HCT116 (cell line): ENCODE data around the gene NHLRC4. TPM values are rescaled to one million over a fixed set of nuclear protein-coding genes. Genes with fewer than 3 reads are reported as not detected.
A peak's percentile ranks its signal among the peaks of the same experiment; 100 is the strongest.

Experiments
- ATAC-seq: fragments of 200-7000 bp; cut with Tn5 transposase; 2 replicates; pipeline ENCODE4 v1.9.1; 2020; ENCODE audit warnings: mild to moderate bottlenecking, moderate library complexity
- BruUV-seq: library from RNA; stranded (reverse); fragments of 400-500 nt; replicated peaks from 2 replicates; lab custom pipeline; 2021; lab: Mats Ljungman, UMichigan
- CTCF ChIA-PET: fragments of 300-600 bp; sonication (Branson Sonifier 250); formaldehyde crosslinking; loops from one replicate; lab custom pipeline; 2021; ENCODE audit warnings: antibody characterized with exemption; lab: Charles Lee
- POLR2A ChIA-PET: fragments of 300-600, 350-600 bp; sonication (Branson Sonifier 250); formaldehyde crosslinking; loops from one replicate; lab custom pipeline; 2021; ENCODE audit warnings: antibody characterized with exemption; lab: Charles Lee
- RAD21 ChIA-PET, 2 experiments: fragments of 300-600 bp; sonication (Branson Sonifier 250); formaldehyde crosslinking; loops; one replicate each; lab custom pipeline; 2023; ENCODE audit warnings: low total read pairs in 2 of 2; ENCODE audit not compliant: uncharacterized antibody in 2 of 2, unreplicated experiment in 2 of 2, low non-redundant PET in 1 of 2; lab: Charles Lee
- DNase-seq: peaks from one replicate; pipeline ENCODE4 v3.0.0-alpha.2; 2010; ENCODE audit warnings: low read depth, low spot score
- H2AFZ ChIP-seq: fragments of 200-600 bp; shearing (Covaris generic), sonication (generic); 2 replicates; pipeline ENCODE4 v1.6.1; 2017; ENCODE audit warnings: low read depth, mixed run types, mixed read lengths, antibody characterized with exemption, low read length; ENCODE audit not compliant: poor library complexity, severe bottlenecking
- H3K27ac ChIP-seq: 2 replicates; pipeline ENCODE4 v1.5.1; 2012; ENCODE audit warnings: low read depth, low read length
- H3K27me3 ChIP-seq: fragments of 200-600 bp; sonication (generic); 2 replicates; pipeline ENCODE4 v1.6.1; 2016; ENCODE audit warnings: mixed run types, low read length, mixed read lengths; ENCODE audit not compliant: insufficient read depth
- H3K36me3 ChIP-seq, 2 experiments: fragments of 200-500 bp in 1 of 2; fragments of 200-600 bp in 1 of 2; sonication (Bioruptor generic) in 1 of 2; sonication (generic) in 1 of 2; 2 replicates each; pipeline versions ENCODE4 v1.5.1 to v1.6.1; 2014 to 2016; ENCODE audit warnings: low read length in 2 of 2, inconsistent platforms in 1 of 2, mixed read lengths in 1 of 2, mixed run types in 1 of 2; ENCODE audit not compliant: insufficient read depth in 2 of 2, control insufficient read depth in 1 of 2
- H3K4me1 ChIP-seq, 2 experiments: fragments of 200-600 bp in 1 of 2; sonication (generic) in 1 of 2; 2 replicates each; pipeline versions ENCODE4 v1.5.1 to v1.6.1; 2012 to 2017; ENCODE audit warnings: low read length in 2 of 2, inconsistent platforms in 1 of 2, mild to moderate bottlenecking in 1 of 2, mixed read lengths in 1 of 2, mixed run types in 1 of 2, moderate library complexity in 1 of 2; ENCODE audit not compliant: insufficient read depth in 2 of 2, control insufficient read depth in 1 of 2
- H3K4me2 ChIP-seq: fragments of 200-600 bp; sonication (generic); 2 replicates; pipeline ENCODE4 v1.6.1; 2017; ENCODE audit warnings: mixed run types, low read length, mixed read lengths
- H3K4me3 ChIP-seq, 2 experiments: fragments of 200-600 bp in 1 of 2; sonication (generic) in 1 of 2; replicated peaks in 1 of 2; 2 replicates each; pipeline ENCODE4 v1.5.1; 2011 to 2016; ENCODE audit warnings: low read length in 2 of 2, control low read depth in 1 of 2, low read depth in 1 of 2, mild to moderate bottlenecking in 1 of 2, mixed read lengths in 1 of 2, mixed run types in 1 of 2
- H3K79me2 ChIP-seq: fragments of 200-600 bp; sonication (generic); 2 replicates; pipeline ENCODE4 v1.6.1; 2017; ENCODE audit warnings: mild to moderate bottlenecking, mixed run types, low read length, moderate library complexity, mixed read lengths; ENCODE audit not compliant: insufficient read depth
- H3K9ac ChIP-seq: fragments of 200-600 bp; sonication (generic); 2 replicates; pipeline ENCODE4 v1.6.1; 2016; ENCODE audit warnings: low read length, mixed read lengths
- H3K9me2 ChIP-seq: fragments of 200-600 bp; sonication (generic), shearing (Covaris generic); 2 replicates; pipeline ENCODE4 v1.6.1; 2017; ENCODE audit warnings: mixed run types, mild to moderate bottlenecking, moderate library complexity; ENCODE audit not compliant: insufficient read depth
- H3K9me3 ChIP-seq, 2 experiments: fragments of 200-500 bp in 1 of 2; fragments of 200-600 bp in 1 of 2; sonication (Bioruptor generic) in 1 of 2; sonication (generic) in 1 of 2; 2 replicates each; pipeline ENCODE4 v1.6.1; 2014 to 2017; ENCODE audit warnings: low read length in 2 of 2, mixed read lengths in 2 of 2, inconsistent platforms in 1 of 2, low read depth in 1 of 2, mild to moderate bottlenecking in 1 of 2, mixed run types in 1 of 2, moderate library complexity in 1 of 2; ENCODE audit not compliant: control insufficient read depth in 1 of 2, insufficient read depth in 1 of 2
- H4K20me1 ChIP-seq: fragments of 200-600 bp; sonication (generic), shearing (Covaris generic); 2 replicates; pipeline ENCODE4 v1.6.1; 2017; ENCODE audit warnings: mixed run types, mild to moderate bottlenecking, moderate library complexity; ENCODE audit not compliant: insufficient read depth
- CBX3 ChIP-seq: IDR thresholded peaks from 2 replicates; pipeline ENCODE4 v1.6.1; 2012; ENCODE audit warnings: low read depth
- CEBPB ChIP-seq: IDR thresholded peaks from 2 replicates; pipeline ENCODE4 v1.6.1; 2012; ENCODE audit warnings: low read depth
- ELF1 ChIP-seq: IDR thresholded peaks from 2 replicates; pipeline ENCODE4 v1.6.1; 2012; ENCODE audit warnings: low read depth, borderline replicate concordance
- EZH2 ChIP-seq: fragments of 200-600 bp; sonication (generic); IDR thresholded peaks from 2 replicates; pipeline ENCODE4 v1.6.1; 2017; ENCODE audit warnings: antibody characterized with exemption, mixed run types
- EZH2phosphoT487 ChIP-seq: fragments of 200-600 bp; IDR thresholded peaks from 2 replicates; pipeline ENCODE4 v1.6.1; 2018; ENCODE audit warnings: antibody characterized with exemption, borderline replicate concordance
- FOSL1 ChIP-seq: IDR thresholded peaks from 2 replicates; pipeline ENCODE4 v1.6.1; 2012; ENCODE audit warnings: low read depth
- POLR2A ChIP-seq: IDR thresholded peaks from 2 replicates; pipeline ENCODE4 v1.7.0; 2011; ENCODE audit warnings: borderline replicate concordance; ENCODE audit not compliant: insufficient read depth, insufficient read length; ENCODE audit errors: extremely low read depth
- RAD21 ChIP-seq: IDR thresholded peaks from 2 replicates; pipeline ENCODE4 v1.6.1; 2012; ENCODE audit warnings: low read depth, mild to moderate bottlenecking
- SP1 ChIP-seq: IDR thresholded peaks from 2 replicates; pipeline ENCODE4 v1.6.1; 2012; ENCODE audit warnings: low read depth
- TCF7L2 ChIP-seq: IDR thresholded peaks from 2 replicates; pipeline ENCODE4 v1.7.0; 2011; ENCODE audit warnings: borderline replicate concordance, inconsistent platforms; ENCODE audit not compliant: insufficient read depth, insufficient read length; ENCODE audit errors: extremely low read depth
- YY1 ChIP-seq: IDR thresholded peaks from 2 replicates; pipeline ENCODE4 v1.6.1; 2011; ENCODE audit warnings: low read length, low read depth, moderate library complexity, mild to moderate bottlenecking; ENCODE audit not compliant: insufficient replicate concordance; ENCODE audit errors: extremely low read depth
- ZNF274 ChIP-seq: fragments of 200-500 bp; sonication (Bioruptor generic); IDR thresholded peaks from 2 replicates; pipeline ENCODE4 v1.6.1; 2014; ENCODE audit warnings: mild to moderate bottlenecking, low read depth, low read length, inconsistent platforms
- intact Hi-C: fragments of 100-400 bp; cut with micrococcal nuclease; formaldehyde crosslinking; loops from 2 replicates; pipeline ENCODE4 v1.10.0; 2022
- total RNA-seq: library from RNA; stranded (reverse); gene quantifications from one replicate; pipeline ENCODE4 v1.2.1, GENCODE V29; 2021; ENCODE audit not compliant: unreplicated experiment
- TF ChIP-seq, protein P1 (sequence below): IDR thresholded peaks from 2 replicates; pipeline ENCODE4 v1.6.1; 2012
- TF ChIP-seq, protein P2 (sequence below): IDR thresholded peaks from 2 replicates; pipeline ENCODE4 v1.6.1; 2012; ENCODE audit warnings: low read depth

The NHLRC4 gene
- total RNA-seq, 1 experiment from 2014 or later: 0.22 TPM

GRCh38 chr16:534135-534534 is 32.7 kb upstream of the NHLRC4 start:
- ATAC-seq: no peak
- Histone ChIP-seq H3K36me3 (peaks cover 0 to 6% of the 10 kb centered on the region in 2 experiments; a peak in 1 of 4 replicates), H3K4me3 (no peak overlapping the region), H3K27me3 (no peaks in the 10 kb centered on the region), H3K9me3 (no peaks in the 10 kb centered on the region), H3K4me1 (peaks cover 16 to 39% of the 10 kb centered on the region in 2 experiments), H3K9ac (no peak overlapping the region), H3K9me2 (no peaks in the 10 kb centered on the region), H3K4me2 (no peak overlapping the region), H3K27ac (no peak overlapping the region), H4K20me1 (no peaks in the 10 kb centered on the region), H3K79me2 (peaks cover 86% of the 10 kb centered on the region), H2AFZ (no peak overlapping the region)
- RAD21 ChIA-PET: no interaction called here
- no TSS peak for BruUV-seq
- intact Hi-C loops: no loop called here
- POLR2A ChIA-PET: no interaction called here
- CTCF ChIA-PET: no interaction called here
- DNase-seq: no peak
- no peak for TF ChIP-seq ZNF274
- TF ChIP-seq CEBPB: no peak
- no peak for TF ChIP-seq SP1

- Histone ChIP-seq H3K9me2 (no peaks in the 10 kb centered on the region), H3K4me2 (peak overlapping the region; percentile 69), H3K27ac (peak overlapping the region; percentile 64), H3K27me3 (no peaks in the 10 kb centered on the region), H2AFZ (no peak overlapping the region), H3K9me3 (no peaks in the 10 kb centered on the region), H3K4me1 (peaks cover 16 to 34% of the 10 kb centered on the region in 2 experiments), H3K79me2 (peaks cover 86% of the 10 kb centered on the region), H3K4me3 (peak overlapping the region in 1 of 2 experiments; percentile 20; a peak in 1 of 4 replicates), H3K36me3 (peaks cover 0 to 4% of the 10 kb centered on the region in 2 experiments; a peak in 1 of 4 replicates), H3K9ac (peak overlapping the region; percentile 50; the same call in 1 of the 2 replicates), H4K20me1 (no peaks in the 10 kb centered on the region)
- POLR2A ChIA-PET: no interaction called here
- TF ChIP-seq, protein P1, sequence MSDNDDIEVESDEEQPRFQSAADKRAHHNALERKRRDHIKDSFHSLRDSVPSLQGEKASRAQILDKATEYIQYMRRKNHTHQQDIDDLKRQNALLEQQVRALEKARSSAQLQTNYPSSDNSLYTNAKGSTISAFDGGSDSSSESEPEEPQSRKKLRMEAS: no peak
- TF ChIP-seq EZH2phosphoT487 (no peak), CEBPB (no peak), EZH2 (no peak), TCF7L2 (no peak), FOSL1 (no peak), CBX3 (no peak), RAD21 (no peak), ELF1 (no peak), POLR2A (no peak), SP1 (no peak), YY1 (no peak)
- TF ChIP-seq, protein P2, sequence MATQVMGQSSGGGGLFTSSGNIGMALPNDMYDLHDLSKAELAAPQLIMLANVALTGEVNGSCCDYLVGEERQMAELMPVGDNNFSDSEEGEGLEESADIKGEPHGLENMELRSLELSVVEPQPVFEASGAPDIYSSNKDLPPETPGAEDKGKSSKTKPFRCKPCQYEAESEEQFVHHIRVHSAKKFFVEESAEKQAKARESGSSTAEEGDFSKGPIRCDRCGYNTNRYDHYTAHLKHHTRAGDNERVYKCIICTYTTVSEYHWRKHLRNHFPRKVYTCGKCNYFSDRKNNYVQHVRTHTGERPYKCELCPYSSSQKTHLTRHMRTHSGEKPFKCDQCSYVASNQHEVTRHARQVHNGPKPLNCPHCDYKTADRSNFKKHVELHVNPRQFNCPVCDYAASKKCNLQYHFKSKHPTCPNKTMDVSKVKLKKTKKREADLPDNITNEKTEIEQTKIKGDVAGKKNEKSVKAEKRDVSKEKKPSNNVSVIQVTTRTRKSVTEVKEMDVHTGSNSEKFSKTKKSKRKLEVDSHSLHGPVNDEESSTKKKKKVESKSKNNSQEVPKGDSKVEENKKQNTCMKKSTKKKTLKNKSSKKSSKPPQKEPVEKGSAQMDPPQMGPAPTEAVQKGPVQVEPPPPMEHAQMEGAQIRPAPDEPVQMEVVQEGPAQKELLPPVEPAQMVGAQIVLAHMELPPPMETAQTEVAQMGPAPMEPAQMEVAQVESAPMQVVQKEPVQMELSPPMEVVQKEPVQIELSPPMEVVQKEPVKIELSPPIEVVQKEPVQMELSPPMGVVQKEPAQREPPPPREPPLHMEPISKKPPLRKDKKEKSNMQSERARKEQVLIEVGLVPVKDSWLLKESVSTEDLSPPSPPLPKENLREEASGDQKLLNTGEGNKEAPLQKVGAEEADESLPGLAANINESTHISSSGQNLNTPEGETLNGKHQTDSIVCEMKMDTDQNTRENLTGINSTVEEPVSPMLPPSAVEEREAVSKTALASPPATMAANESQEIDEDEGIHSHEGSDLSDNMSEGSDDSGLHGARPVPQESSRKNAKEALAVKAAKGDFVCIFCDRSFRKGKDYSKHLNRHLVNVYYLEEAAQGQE: no peak
- DNase-seq: no peak
- CTCF ChIA-PET: no interaction called here
- intact Hi-C loops: no loop called here
- ATAC-seq: peak; percentile 72
- no TSS peak for BruUV-seq
- RAD21 ChIA-PET: no interaction called here
Observed at GRCh38 chr16:534856-535445, 31.9 kb upstream of the NHLRC4 start.
